IPS-18c (cell line): ENCODE measurements around the gene KRTAP22-1.

Experiments
- H3K4me3 ChIP-seq: 2 replicates; pipeline ENCODE4 v1.7.0; 2013; ENCODE audit warnings: low read depth, mild to moderate bottlenecking, low read length, moderate library complexity; ENCODE audit not compliant: insufficient read depth
- H3K9me3 ChIP-seq: one replicate; pipeline ENCODE4 v1.6.1; 2013; ENCODE audit warnings: mild to moderate bottlenecking, low read length, moderate library complexity; ENCODE audit not compliant: control insufficient read depth, insufficient read depth

The KRTAP22-1 gene

DNA sequence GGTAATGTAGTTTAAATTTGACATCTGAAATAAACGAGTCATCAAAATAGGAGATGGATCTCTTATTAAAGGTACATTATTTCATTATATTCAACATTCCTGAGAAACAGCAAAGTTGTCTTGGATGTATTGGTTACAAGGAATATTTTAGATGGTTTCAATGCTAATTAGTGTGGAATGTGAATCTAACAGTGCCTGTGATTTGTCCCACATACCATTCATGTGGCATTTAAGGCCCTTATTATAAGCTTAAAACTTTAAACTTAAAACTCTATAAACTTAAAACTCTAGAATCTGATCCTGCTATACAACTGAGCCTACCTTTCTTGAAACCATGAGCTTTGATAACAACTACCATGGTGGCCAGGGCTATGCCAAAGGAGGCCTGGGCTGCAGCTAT, at the start of gene KRTAP22-1:
Gene KRTAP22-1 (plus strand): TSS at position 301 of the 400 bp plus-strand sequence.
- H3K9me3 ChIP-seq = no peaks in the 10 kb centered on the region
- no peak within 1 kb of the TSS for H3K4me3 ChIP-seq

DNA sequence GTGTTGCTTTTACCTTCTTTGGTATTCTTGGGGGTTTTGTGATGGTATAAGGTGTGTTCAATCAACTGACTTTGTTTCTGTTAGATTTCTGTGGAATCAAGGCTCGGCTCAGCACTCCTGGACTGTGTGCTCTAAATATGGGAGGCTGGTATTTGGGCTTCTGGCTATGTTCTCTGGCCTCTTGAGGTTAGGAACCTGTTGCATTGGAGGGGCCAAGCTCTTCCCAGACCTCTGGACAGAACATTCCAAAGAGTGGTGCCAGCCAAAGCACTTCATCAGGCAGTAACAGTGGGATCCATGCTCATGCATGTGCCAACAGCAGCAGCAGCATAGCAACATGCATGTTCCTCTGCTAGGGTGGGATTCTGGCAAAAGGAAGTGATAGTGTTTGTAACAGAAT, 48.1 kb upstream of the KRTAP22-1 start:
- H3K9me3 ChIP-seq = no peaks in the 10 kb centered on the region
- H3K4me3 ChIP-seq = no peak overlapping the region

DNA sequence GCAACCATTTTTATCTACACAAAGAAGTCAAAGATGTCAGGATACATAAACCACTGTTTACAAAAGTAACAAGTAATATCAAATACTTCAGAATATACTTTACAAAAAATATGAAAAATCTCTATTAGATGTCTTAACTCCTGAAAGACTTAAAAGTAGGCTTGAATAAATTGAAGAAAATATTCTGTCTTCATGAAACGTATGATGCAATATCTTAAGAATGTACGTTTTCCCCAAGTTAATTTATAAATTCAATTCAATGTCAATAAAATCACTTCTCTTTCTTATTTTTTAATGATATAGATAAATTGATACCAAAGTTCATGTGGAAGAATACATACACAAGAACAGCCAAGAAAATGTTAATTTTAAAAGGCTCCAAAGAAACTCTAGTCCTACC, 45.8 kb upstream of the KRTAP22-1 start:
- Histone ChIP-seq H3K4me3 (no peak overlapping the region), H3K9me3 (no peaks in the 10 kb centered on the region)

DNA sequence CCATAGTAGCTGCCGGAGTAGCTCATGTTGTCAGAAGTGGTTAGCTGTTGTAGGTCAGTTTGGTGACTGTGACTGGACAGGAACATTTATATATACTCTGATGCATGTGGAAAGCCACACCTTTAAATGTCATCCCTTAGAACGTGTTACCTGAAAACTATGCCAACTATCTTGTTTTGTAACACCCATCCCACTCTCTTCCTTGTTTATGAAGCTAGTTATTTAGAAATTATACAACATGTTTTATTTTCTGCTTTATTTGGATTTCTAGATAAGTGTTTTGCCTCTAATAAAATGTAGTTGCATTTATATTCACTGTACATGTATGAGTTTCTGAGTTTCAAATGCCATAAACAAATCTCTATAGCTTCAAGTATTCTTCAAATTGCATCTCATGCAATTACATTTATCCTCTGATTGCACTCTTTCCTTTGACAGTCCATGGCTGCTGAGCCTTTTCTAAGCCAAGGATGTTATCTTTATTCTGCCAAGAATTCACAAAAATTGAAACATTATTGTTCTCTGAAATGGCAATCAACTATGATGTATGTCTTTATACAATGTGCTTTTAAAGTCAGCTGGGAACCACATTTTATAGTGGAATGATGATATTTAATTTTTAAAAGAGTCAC, 39.5 kb upstream of the KRTAP22-1 start, which contains the start of gene KRTAP19-7:
Gene KRTAP19-7 (minus strand): TSS at position 51 of the 632 bp plus-strand sequence. CDS start 25 bp downstream, at position 26.
- H3K4me3 ChIP-seq = no peak within 1 kb of the TSS
- no peaks in the 10 kb centered on the region for H3K9me3 ChIP-seq

DNA sequence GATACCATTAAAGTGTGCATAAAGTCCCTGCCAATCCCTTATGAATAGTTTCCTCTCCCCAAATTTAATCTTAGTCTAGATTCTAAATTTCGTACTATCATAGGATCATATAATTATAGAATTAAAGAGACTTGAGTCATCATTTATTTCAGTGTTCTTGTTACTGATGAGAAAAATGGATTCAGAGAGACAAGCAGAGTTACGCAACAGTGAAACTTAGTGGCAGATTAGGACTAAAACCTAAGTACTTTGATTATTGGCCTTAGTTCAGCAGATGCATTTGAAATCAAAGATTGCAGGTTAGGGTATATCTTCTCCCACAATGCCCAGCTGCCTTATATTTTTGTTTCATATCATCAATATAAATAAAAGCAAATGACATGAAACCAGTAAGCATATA, 38.9 kb upstream of the KRTAP22-1 start:
- Histone ChIP-seq H3K9me3 (no peaks in the 10 kb centered on the region), H3K4me3 (no peak overlapping the region)

DNA sequence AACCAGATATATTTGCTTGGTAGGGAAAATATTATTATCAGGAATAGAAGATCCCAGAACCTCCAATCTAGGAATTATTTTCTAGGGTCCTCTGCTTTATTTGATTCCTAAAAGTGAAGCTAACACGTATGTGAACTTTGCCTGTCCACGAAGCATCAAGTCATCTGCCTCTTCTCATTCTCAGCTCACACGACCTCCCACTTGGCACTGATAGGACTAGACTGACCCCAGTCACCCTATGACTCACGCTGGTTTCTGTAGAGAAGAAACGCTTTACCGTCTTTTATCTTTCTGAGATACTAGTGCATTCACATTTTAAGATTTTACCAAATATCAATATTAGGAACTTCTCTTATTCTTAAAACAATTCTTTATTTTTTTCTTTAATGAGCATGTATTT, 37.8 kb upstream of the KRTAP22-1 start:
- Histone ChIP-seq H3K4me3 (no peak overlapping the region), H3K9me3 (no peaks in the 10 kb centered on the region)

DNA sequence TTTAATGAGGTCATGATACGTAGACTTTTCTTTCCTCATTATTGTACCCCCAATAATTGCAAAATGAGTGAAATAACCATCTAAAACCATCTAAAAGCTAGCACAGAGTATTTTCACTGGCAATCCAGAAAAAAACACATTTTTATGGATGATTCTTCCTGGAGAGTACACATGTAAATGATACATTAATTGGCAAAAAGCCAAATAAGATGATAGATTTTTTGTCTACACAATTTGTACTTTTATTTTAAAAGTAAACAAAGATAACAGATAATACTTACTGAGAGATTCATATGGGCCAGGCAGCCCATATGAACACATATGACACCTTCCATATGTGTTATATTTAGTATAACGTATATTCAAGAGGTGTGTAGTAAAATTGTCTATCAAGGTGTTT, 37.3 kb upstream of the KRTAP22-1 start:
- H3K4me3 ChIP-seq = no peak overlapping the region
- no peaks in the 10 kb centered on the region for H3K9me3 ChIP-seq

DNA sequence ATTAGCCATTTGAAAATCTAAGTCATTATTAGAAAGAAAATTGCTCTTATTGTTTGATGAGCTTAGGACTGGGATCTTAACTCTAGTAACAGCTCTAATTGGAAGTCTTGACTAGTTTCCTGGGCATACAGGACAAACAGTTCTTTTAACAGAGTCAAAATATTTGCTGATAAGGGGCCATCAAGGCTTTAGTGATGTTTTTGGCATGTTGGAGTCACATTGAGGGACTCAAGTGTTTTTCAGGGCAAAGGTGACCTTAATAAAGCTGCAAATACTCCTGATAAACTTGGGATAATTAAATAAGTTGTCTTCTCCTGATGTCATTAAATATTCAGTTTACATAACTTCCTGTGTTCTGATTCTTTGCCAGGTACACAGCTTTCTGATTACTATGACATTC, 33.3 kb upstream of the KRTAP22-1 start:
- Histone ChIP-seq H3K4me3 (no peak overlapping the region), H3K9me3 (no peaks in the 10 kb centered on the region)

DNA sequence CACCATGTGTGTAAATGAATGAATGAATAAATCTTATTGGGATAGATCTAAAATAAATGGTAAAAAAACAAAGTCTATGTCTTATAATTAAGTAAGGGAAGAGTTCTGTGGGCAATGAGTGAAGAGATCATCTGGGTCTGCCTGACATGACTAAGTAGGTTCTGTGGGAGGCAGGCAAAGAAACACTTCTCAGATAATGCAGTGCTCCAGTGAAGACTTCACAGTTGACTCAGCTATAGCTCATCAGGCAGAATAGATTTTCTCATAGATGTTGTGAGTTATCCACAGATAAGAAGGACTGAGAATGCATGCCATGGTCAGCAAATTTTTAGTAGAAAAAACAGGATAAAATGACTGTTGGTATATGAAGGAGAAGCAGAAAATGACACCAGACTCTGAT, 23.1 kb upstream of the KRTAP22-1 start:
- Histone ChIP-seq H3K9me3 (no peaks in the 10 kb centered on the region), H3K4me3 (no peak overlapping the region)

DNA sequence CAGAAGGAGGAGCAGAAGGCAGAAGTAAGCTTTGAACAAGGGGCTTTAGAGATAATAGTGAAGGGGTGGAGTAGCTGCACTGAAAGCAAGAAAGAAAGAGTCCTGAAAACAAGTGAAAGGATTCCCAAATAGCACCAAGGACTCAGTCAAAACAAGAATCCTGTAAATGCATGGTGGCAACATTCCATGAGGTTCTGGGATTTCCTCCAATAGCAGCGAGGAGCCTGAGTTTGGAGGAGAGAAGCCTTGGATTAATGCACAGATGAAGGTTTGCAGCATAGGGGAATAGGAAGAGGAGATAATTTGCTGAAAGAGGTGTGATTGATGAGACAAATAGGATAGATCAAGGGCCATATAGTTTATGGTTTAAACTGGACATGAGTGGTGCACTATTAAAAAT, 21.5 kb upstream of the KRTAP22-1 start:
- H3K4me3 ChIP-seq = no peak overlapping the region
- no peaks in the 10 kb centered on the region for H3K9me3 ChIP-seq

DNA sequence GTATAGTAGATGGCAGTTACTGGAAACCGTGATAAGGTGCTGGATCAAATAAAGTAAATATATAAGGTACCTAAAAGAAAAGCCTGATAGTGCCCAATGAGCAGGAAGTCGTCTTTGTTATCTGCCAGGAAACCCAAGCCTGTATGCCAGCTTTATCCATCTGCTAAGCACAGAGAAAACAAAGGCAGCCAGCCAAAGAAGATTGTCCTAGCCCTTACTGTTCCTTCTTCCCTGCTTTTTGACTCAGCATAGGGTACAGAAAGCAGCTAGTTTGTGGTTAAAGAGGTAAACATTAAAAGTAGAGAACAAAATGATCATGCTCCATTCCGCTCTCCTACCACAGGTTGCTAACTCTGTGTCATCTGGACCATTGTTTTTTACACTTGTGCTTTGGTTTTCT, 20.8 kb upstream of the KRTAP22-1 start:
- Histone ChIP-seq H3K9me3 (no peaks in the 10 kb centered on the region), H3K4me3 (no peak overlapping the region)

DNA sequence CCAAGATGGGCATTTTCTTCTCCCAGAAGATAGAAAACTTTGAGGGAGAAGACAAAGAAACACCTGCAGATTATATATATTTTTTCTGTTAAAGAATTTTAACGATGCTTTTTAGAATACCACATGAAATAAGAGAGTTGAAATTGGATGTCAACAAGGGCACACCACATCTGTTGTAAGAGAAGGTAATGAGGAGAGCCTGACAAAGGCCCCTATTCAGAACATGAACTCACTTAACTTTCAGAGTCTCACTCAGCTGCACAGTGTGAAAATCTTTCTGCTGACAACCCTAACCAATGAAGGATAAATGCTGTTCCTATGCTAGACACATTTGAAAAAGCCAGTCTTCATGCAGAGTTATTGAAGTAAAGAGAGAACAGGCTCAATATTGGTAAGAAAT, 18.0 kb upstream of the KRTAP22-1 start:
- Histone ChIP-seq H3K9me3 (no peaks in the 10 kb centered on the region), H3K4me3 (no peak overlapping the region)

DNA sequence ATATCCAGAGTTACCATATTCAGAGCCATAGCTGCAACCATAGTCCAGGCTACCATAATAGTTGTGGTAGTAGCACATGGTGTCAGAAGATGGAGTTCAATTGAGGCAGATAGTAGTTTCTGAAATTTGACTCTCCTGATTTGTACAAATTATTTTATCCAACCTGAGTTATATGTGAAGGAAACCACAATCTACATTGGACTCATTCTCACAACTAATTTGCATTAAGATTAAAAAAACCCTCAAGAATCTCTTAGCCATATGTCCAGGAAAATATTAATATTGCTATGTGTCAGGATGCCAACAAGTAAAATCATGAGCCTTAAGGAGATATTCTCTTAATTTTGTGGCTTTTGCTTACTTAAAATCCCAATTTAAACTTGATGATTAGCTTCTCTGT, 10.6 kb upstream of the KRTAP22-1 start, which contains the start of gene KRTAP22-2:
Gene KRTAP22-2 (minus strand): TSS at position 101 of the 400 bp plus-strand sequence.
- Histone ChIP-seq H3K4me3 (no peak within 1 kb of the TSS), H3K9me3 (no peaks in the 10 kb centered on the region)

DNA sequence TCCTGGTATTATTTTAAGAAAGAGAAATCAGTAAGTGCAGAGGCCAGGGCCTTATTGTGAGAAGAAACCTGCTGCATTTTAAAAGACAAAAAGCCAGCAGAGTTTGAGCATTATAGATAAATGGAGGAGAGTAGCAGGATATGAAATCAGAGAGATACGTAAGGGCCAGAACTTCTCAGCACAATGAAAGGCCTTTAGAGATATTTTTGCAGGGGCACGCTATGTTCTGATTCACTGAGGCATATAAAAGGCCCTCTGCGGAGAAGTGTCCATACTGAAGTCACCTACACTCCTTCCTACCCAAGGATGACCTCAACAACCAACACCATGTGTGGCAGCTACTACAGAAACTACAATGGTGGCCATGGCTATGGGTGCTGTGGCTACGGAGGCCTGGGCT, 8.7 kb upstream of the KRTAP22-1 start, which contains the start of gene KRTAP6-3:
Gene KRTAP6-3 (plus strand): TSS at position 301 of the 400 bp plus-strand sequence. CDS start 6 bp downstream, at position 307.
- Histone ChIP-seq H3K9me3 (no peaks in the 10 kb centered on the region), H3K4me3 (no peak within 1 kb of the TSS)

DNA sequence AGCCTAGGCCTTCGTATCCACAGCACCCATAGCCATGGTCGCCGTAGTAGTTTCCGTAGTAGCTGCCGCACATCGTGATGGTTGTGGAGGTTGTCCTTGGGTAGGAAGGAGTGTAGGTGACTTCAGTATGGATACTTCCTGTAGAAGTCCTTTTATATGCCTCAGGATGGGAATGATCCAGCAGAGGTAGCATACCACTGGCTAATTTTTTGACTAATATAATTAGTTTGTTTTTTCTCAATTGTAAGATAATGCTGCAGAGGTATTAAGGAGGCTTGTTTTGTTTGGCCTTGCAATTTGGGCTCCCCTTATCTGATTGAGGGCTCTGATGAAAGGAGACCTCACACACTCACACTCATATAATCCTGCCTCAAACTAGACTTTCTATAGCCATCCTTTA, 2.1 kb upstream of the KRTAP22-1 start, which contains the start of gene KRTAP6-2:
Gene KRTAP6-2 (minus strand): TSS at position 101 of the 400 bp plus-strand sequence. CDS start 28 bp downstream, at position 73.
- no peaks in the 10 kb centered on the region for H3K9me3 ChIP-seq
- no peak within 1 kb of the TSS for H3K4me3 ChIP-seq

DNA sequence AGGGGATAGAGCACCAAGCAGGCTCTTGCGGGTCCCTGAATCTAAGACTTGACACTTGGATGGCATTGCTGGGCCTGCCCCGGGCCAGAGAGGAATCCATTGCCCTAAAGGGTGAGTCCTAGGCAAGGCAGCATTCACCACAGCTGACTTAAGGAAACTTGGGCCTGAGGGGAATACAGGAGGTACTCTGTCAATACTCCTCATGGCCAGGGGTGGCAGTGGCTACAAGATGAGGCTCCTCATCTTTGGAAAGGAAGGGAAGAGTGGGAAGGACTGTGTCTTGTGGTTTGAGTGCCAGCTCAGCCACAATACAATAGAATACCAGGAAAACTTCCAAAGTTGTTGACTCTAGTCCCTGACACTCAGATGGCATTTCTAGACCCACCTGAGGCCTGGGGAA, 5.1 kb downstream of the KRTAP22-1 start:
- Histone ChIP-seq H3K4me3 (no peak overlapping the region), H3K9me3 (no peaks in the 10 kb centered on the region)

DNA sequence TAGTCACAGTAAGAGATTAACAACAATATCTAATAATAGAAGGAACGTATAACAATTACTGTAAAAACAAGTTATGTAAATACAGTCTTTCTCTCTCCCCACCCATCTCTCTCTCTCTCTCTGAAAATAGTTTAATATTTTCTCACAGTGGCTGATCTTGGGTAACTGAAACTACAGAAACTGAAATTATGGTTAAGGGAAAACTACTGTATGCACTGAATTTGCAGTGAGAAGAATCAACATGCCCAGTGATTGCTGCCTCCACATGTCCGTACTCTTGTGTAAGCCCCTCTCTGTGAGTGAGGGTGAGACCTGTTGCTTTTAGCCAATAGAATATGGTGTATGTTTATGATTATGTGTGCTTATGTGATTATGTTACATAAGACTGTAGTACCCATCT, 11.2 kb downstream of the KRTAP22-1 start:
- Histone ChIP-seq H3K9me3 (no peaks in the 10 kb centered on the region), H3K4me3 (no peak overlapping the region)

DNA sequence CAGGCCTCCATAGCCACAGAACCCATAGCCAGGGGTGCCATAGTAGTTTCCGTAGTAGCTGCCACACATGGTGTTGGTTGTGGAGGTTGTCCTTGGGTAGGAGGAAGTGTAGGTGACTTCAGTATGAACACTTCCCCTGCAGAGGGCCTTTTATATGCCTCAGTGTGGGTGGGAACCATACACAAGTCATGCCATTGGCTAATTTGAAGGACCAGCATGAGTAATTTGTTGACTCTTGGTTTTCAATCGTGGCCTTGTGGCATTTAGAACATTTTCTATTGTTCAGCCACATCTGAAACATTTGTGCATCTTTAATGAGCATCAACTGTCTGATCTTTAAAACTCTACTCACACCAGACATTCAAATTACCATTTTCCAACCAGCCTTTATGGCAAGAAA, 12.9 kb downstream of the KRTAP22-1 start, which contains the start of gene KRTAP6-1:
Gene KRTAP6-1 (minus strand): TSS at position 95 of the 400 bp plus-strand sequence. CDS start 26 bp downstream, at position 69.
- Histone ChIP-seq H3K4me3 (no peak within 1 kb of the TSS), H3K9me3 (no peaks in the 10 kb centered on the region)

DNA sequence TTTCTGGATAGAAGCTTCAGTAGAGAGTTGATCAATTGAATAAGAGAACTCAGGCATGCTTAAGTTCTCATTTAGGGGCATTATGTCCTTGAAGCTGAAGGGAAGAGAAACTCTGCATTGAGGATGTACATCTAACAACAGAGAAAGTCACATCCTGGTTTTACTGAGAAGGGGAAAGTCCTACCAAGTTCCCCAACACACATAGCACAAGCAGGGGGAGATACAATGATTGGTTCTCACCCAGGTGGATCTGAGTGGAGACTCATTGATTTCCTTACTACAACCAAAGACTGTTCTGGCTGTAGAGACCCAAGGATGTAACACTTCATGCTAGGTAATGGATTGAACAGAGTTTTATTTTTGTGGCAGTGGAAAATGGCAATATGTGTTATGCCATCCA, 14.3 kb downstream of the KRTAP22-1 start:
- Histone ChIP-seq H3K4me3 (no peak overlapping the region), H3K9me3 (no peaks in the 10 kb centered on the region)
